GM23248 (cell line): ENCODE results near the gene ATP6V0A1.

Source experiments
- EZH2 ChIP-seq: fragments of 200-600 bp; sonication (generic); IDR thresholded peaks from 2 replicates; pipeline ENCODE4 v1.6.1; 2018; ENCODE audit warnings: antibody characterized with exemption, mild to moderate bottlenecking; ENCODE audit not compliant: insufficient read depth, poor library complexity, severe bottlenecking
- EZH2phosphoT487 ChIP-seq: fragments of 200-600 bp; sonication (generic); IDR thresholded peaks from 2 replicates; pipeline ENCODE4 v1.6.1; 2018; ENCODE audit warnings: antibody characterized with exemption, moderate library complexity, mild to moderate bottlenecking, low read depth; ENCODE audit not compliant: insufficient read depth

DNA sequence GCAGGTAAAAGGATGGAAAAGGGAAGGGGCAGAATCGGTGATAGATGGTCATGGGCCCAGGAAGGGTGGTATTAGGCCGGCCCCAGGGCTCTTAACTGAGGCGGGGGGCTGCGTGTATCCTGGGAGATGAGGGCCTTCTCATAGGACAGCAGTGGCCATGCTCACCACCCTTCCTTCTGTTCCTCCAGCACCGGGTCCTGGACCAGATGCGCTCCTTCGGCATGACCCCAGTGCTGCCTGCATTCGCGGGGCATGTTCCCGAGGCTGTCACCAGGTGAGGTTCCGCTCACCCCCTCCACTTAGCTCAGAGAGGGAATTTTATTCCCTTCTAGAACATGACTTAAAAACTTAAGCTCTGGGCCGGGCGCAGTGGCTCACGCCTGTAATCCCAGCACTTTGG is 79.8 kb downstream of the ATP6V0A1 start:
- no peak for TF ChIP-seq EZH2phosphoT487
- no peak for TF ChIP-seq EZH2
